Measurements from ENCODE around the gene TBATA. TPM values are rescaled to one million over a fixed set of nuclear protein-coding genes. Genes with fewer than 3 reads are reported as not detected.

TBATA gene
- total RNA-seq, 1 experiment from 2014 or later = not detected

DNA sequence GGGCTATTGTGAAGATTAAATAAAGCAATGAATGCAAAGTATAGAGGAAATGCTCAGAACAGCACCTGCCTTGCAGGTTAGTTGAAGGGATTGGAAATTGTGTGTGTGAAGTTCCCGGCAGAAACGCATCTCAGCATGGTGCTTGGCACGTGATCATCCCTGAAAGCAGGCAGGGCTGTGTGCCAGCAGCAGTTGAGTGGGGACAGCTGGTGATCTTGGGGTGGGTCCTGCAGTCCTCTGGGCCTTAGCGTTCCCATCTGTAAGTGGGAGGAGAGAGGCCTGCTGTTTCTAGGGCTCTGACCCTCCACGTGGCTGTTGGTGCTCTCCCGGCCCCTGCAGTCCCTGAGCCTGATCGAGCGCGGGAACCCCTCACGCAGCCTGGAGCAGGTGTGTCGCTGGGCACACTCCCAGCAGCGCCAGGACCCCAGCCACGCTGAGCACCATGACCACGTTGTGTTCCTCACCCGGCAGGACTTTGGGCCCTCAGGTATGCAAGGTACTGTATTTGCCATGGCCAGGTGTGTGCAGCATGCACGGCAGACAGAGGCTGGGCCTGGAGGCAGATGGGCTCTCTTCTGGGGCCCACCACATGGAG is 55.3 kb downstream of the TBATA start:
- H3K36me3 Mint-ChIP-seq = peaks cover 4% of the 10 kb centered on the region
- no peak overlapping the region for H3K4me3 Mint-ChIP-seq
- CTCF ChIA-PET = no interaction called here
- DNase-seq (ENCODE audit: low spot score) = no peak
- H3K27me3 Mint-ChIP-seq (ENCODE audit: low read depth) = peaks cover 2% of the 10 kb centered on the region; the same call in 1 of the 2 replicates
- peaks cover 14% of the 10 kb centered on the region for H3K9me3 Mint-ChIP-seq
- peaks cover 19% of the 10 kb centered on the region for H3K4me1 Mint-ChIP-seq
- no peak; the same call in 1 of the 2 replicates for ATAC-seq
- TF ChIP-seq ZNF416 (CRISPR knock-in tag; IDR thresholded peaks at IDR 0.05) (no peak), ZNF219 (CRISPR knock-in tag; IDR thresholded peaks at IDR 0.05; ENCODE audit: borderline replicate concordance) (peak; percentile 18; the same call in 1 of the 2 replicates)
- TF ChIP-seq, protein P1, sequence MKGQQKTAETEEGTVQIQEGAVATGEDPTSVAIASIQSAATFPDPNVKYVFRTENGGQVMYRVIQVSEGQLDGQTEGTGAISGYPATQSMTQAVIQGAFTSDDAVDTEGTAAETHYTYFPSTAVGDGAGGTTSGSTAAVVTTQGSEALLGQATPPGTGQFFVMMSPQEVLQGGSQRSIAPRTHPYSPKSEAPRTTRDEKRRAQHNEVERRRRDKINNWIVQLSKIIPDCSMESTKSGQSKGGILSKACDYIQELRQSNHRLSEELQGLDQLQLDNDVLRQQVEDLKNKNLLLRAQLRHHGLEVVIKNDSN (CRISPR knock-in tag; IDR thresholded peaks at IDR 0.05) = peak; percentile 80
- TF ChIP-seq, protein P2, sequence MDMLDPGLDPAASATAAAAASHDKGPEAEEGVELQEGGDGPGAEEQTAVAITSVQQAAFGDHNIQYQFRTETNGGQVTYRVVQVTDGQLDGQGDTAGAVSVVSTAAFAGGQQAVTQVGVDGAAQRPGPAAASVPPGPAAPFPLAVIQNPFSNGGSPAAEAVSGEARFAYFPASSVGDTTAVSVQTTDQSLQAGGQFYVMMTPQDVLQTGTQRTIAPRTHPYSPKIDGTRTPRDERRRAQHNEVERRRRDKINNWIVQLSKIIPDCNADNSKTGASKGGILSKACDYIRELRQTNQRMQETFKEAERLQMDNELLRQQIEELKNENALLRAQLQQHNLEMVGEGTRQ (CRISPR knock-in tag; IDR thresholded peaks at IDR 0.05) = peak; percentile 79
- TF ChIP-seq, protein P3, sequence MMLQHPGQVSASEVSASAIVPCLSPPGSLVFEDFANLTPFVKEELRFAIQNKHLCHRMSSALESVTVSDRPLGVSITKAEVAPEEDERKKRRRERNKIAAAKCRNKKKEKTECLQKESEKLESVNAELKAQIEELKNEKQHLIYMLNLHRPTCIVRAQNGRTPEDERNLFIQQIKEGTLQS (CRISPR knock-in tag; conservative IDR thresholded peaks at IDR 0.05) = no peak
- TF ChIP-seq, protein P4, sequence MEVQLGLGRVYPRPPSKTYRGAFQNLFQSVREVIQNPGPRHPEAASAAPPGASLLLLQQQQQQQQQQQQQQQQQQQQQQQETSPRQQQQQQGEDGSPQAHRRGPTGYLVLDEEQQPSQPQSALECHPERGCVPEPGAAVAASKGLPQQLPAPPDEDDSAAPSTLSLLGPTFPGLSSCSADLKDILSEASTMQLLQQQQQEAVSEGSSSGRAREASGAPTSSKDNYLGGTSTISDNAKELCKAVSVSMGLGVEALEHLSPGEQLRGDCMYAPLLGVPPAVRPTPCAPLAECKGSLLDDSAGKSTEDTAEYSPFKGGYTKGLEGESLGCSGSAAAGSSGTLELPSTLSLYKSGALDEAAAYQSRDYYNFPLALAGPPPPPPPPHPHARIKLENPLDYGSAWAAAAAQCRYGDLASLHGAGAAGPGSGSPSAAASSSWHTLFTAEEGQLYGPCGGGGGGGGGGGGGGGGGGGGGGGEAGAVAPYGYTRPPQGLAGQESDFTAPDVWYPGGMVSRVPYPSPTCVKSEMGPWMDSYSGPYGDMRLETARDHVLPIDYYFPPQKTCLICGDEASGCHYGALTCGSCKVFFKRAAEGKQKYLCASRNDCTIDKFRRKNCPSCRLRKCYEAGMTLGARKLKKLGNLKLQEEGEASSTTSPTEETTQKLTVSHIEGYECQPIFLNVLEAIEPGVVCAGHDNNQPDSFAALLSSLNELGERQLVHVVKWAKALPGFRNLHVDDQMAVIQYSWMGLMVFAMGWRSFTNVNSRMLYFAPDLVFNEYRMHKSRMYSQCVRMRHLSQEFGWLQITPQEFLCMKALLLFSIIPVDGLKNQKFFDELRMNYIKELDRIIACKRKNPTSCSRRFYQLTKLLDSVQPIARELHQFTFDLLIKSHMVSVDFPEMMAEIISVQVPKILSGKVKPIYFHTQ (CRISPR knock-in tag; IDR thresholded peaks at IDR 0.05) = no peak
- H3K27ac Mint-ChIP-seq = no peak overlapping the region
- POLR2A ChIA-PET = no interaction called here

DNA sequence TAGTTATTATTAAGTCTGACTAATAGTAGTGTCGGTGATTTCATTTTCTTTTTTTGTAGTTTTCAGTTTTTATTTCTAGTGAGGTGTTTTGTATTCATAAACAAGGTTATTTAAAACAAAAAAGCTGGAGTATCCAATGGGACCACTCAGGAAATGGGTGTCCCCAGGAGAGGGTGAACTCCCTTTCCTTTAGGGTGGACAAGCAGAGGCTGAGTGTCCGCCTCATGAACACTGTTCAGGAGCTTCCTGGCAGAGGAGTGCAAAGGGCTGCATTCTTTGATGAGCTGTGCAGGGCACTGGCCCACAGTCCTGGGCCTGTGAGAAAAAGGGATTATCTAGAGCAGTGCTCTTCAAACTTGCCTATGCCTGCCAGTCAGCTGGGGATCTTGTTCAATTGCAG is 56.8 kb downstream of the TBATA start:
- POLR2A ChIA-PET = no interaction called here
- Mint-ChIP-seq H3K27me3 (ENCODE audit: low read depth) (peaks cover 4% of the 10 kb centered on the region; the same call in 1 of the 2 replicates), H3K9me3 (peaks cover 15% of the 10 kb centered on the region), H3K36me3 (peaks cover 6% of the 10 kb centered on the region), H3K4me1 (peaks cover 19% of the 10 kb centered on the region), H3K27ac (no peak overlapping the region), H3K4me3 (no peak overlapping the region)
- ATAC-seq (no peak), DNase-seq (ENCODE audit: low spot score) (no peak)
- CTCF ChIA-PET = no interaction called here
- TF ChIP-seq, protein P5, sequence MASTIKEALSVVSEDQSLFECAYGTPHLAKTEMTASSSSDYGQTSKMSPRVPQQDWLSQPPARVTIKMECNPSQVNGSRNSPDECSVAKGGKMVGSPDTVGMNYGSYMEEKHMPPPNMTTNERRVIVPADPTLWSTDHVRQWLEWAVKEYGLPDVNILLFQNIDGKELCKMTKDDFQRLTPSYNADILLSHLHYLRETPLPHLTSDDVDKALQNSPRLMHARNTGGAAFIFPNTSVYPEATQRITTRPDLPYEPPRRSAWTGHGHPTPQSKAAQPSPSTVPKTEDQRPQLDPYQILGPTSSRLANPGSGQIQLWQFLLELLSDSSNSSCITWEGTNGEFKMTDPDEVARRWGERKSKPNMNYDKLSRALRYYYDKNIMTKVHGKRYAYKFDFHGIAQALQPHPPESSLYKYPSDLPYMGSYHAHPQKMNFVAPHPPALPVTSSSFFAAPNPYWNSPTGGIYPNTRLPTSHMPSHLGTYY (CRISPR knock-in tag; IDR thresholded peaks at IDR 0.05) = no peak
- TF ChIP-seq SMAD4 (CRISPR knock-in tag; IDR thresholded peaks at IDR 0.05) (no peak), MXD4 (CRISPR knock-in tag; IDR thresholded peaks at IDR 0.05; ENCODE audit: borderline replicate concordance) (no peak), ATF1 (CRISPR knock-in tag; IDR thresholded peaks at IDR 0.05) (no peak), ELF4 (CRISPR knock-in tag; IDR thresholded peaks at IDR 0.05; ENCODE audit: low read depth) (no peak), HMGA2 (CRISPR knock-in tag; IDR thresholded peaks at IDR 0.05) (no peak)
- TF ChIP-seq, protein P6, sequence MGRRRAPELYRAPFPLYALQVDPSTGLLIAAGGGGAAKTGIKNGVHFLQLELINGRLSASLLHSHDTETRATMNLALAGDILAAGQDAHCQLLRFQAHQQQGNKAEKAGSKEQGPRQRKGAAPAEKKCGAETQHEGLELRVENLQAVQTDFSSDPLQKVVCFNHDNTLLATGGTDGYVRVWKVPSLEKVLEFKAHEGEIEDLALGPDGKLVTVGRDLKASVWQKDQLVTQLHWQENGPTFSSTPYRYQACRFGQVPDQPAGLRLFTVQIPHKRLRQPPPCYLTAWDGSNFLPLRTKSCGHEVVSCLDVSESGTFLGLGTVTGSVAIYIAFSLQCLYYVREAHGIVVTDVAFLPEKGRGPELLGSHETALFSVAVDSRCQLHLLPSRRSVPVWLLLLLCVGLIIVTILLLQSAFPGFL (CRISPR knock-in tag; IDR thresholded peaks at IDR 0.05; ENCODE audit: borderline replicate concordance) = no peak
- TF ChIP-seq, protein P7, sequence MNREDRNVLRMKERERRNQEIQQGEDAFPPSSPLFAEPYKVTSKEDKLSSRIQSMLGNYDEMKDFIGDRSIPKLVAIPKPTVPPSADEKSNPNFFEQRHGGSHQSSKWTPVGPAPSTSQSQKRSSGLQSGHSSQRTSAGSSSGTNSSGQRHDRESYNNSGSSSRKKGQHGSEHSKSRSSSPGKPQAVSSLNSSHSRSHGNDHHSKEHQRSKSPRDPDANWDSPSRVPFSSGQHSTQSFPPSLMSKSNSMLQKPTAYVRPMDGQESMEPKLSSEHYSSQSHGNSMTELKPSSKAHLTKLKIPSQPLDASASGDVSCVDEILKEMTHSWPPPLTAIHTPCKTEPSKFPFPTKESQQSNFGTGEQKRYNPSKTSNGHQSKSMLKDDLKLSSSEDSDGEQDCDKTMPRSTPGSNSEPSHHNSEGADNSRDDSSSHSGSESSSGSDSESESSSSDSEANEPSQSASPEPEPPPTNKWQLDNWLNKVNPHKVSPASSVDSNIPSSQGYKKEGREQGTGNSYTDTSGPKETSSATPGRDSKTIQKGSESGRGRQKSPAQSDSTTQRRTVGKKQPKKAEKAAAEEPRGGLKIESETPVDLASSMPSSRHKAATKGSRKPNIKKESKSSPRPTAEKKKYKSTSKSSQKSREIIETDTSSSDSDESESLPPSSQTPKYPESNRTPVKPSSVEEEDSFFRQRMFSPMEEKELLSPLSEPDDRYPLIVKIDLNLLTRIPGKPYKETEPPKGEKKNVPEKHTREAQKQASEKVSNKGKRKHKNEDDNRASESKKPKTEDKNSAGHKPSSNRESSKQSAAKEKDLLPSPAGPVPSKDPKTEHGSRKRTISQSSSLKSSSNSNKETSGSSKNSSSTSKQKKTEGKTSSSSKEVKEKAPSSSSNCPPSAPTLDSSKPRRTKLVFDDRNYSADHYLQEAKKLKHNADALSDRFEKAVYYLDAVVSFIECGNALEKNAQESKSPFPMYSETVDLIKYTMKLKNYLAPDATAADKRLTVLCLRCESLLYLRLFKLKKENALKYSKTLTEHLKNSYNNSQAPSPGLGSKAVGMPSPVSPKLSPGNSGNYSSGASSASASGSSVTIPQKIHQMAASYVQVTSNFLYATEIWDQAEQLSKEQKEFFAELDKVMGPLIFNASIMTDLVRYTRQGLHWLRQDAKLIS (CRISPR knock-in tag; IDR thresholded peaks at IDR 0.05; ENCODE audit: borderline replicate concordance) = no peak
- TF ChIP-seq, protein P8, sequence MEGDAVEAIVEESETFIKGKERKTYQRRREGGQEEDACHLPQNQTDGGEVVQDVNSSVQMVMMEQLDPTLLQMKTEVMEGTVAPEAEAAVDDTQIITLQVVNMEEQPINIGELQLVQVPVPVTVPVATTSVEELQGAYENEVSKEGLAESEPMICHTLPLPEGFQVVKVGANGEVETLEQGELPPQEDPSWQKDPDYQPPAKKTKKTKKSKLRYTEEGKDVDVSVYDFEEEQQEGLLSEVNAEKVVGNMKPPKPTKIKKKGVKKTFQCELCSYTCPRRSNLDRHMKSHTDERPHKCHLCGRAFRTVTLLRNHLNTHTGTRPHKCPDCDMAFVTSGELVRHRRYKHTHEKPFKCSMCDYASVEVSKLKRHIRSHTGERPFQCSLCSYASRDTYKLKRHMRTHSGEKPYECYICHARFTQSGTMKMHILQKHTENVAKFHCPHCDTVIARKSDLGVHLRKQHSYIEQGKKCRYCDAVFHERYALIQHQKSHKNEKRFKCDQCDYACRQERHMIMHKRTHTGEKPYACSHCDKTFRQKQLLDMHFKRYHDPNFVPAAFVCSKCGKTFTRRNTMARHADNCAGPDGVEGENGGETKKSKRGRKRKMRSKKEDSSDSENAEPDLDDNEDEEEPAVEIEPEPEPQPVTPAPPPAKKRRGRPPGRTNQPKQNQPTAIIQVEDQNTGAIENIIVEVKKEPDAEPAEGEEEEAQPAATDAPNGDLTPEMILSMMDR (IDR thresholded peaks at IDR 0.05) = no peak
- TF ChIP-seq, protein P3 (CRISPR knock-in tag; conservative IDR thresholded peaks at IDR 0.05) = no peak
- TF ChIP-seq, protein P2 (CRISPR knock-in tag; IDR thresholded peaks at IDR 0.05) = no peak
